Measurements from ENCODE around the gene GOLGA3. TPM values are rescaled to one million over a fixed set of nuclear protein-coding genes. Genes with fewer than 3 reads are reported as not detected.
"Not testable (repeated sequence)": the region's sequence is repeated elsewhere in the genome, so short reads cannot be mapped to it uniquely, and the experiment has no call there.

GOLGA3 gene
- total RNA-seq, 2 experiments from 2014 or later: 52.2 to 55.6 TPM

DNA sequence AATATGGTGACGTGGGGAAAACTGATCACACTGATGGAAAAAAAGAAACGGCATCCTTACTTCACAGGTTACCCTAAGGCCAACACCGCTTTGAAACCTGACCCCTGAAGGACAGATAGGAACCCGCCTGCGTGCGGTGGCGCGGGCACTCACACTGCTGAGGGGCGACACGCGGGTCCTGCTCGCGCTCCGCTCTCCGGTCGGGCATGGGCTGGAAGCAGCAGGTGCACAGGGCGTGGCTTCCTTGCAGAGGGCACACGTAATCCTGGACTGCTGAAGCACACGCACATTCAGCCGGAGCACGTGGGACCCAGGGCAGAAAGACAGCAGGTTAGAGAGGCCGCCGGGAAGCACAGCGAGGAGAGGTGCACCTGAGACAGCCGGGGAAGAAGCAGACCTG lies 22.8 kb upstream of the GOLGA3 start:
- DNase-seq (no peak), ATAC-seq (no peak)
- Mint-ChIP-seq H3K9me3 (no peaks in the 10 kb centered on the region), H3K36me3 (ENCODE audit: low read depth) (peaks cover 41% of the 10 kb centered on the region), H3K4me1 (ENCODE audit: low read depth) (peaks cover 22% of the 10 kb centered on the region), H3K4me3 (no peak overlapping the region), H3K27ac (no peak overlapping the region), H3K27me3 (no peaks in the 10 kb centered on the region)
- ChIA-PET POLR2A (no interaction called here), CTCF (interaction anchor here (1.3 kb wide), 1 partner anchor 83 kb away, joined by 3 read pairs; no protein-coding TSS in a partner anchor)
- intact Hi-C loops (cut with micrococcal nuclease): no loop called here
- no peak for TF ChIP-seq CTCF (IDR thresholded peaks at IDR 0.05)

- Mint-ChIP-seq H3K36me3 (ENCODE audit: low read depth) (peaks cover 39% of the 10 kb centered on the region), H3K9me3 (no peaks in the 10 kb centered on the region), H3K27ac (no peak overlapping the region), H3K4me3 (no peak overlapping the region), H3K27me3 (no peaks in the 10 kb centered on the region), H3K4me1 (ENCODE audit: low read depth) (peaks cover 20% of the 10 kb centered on the region)
- DNase-seq (no peak), ATAC-seq (no peak)
- ChIA-PET CTCF (no interaction called here), POLR2A (no interaction called here)
- intact Hi-C loops (cut with micrococcal nuclease): no loop called here
- no peak for TF ChIP-seq CTCF (IDR thresholded peaks at IDR 0.05)
Measured at GRCh38 chr12:132850291-132850690, 21.6 kb upstream of the GOLGA3 start.

DNA sequence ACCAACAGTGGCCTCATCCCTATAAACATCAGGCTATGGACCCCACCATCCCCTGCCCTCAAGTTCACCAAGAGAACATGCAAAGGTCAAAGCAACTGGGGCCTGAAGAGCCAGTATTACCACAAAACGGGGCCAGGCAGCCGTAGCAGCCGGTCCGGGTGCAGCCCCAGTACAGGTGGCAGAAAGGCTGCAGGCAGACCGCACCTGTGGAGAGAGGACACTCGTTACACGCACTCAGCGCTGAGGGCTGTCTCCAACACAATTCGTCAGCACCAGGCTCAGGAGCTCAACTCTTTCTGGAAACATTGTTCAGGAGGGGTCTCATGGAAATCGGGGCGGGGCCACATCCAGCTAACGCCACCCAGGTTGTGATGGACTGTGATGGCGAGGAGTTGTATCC lies 19.9 kb upstream of the GOLGA3 start:
- intact Hi-C loops (cut with micrococcal nuclease): no loop called here
- no peak overlapping the region for H3K4me3 Mint-ChIP-seq
- no peak for ATAC-seq
- H3K4me1 Mint-ChIP-seq (ENCODE audit: low read depth): peaks cover 20% of the 10 kb centered on the region
- TF ChIP-seq CTCF (IDR thresholded peaks at IDR 0.05): no peak
- H3K27me3 Mint-ChIP-seq: no peaks in the 10 kb centered on the region
- ChIA-PET CTCF (interaction anchor here (0.8 to 1.1 kb wide), 2 partner anchors 41 to 80 kb away, joined by 3 read pairs; no protein-coding TSS in a partner anchor), POLR2A (interaction anchor here (1.0 to 2.3 kb wide), 6 partner anchors 10 to 24 kb away, joined by 3 to 8 read pairs (median 4); no protein-coding TSS in a partner anchor)
- DNase-seq: no peak
- peaks cover 41% of the 10 kb centered on the region for H3K36me3 Mint-ChIP-seq (ENCODE audit: low read depth)
- no peaks in the 10 kb centered on the region for H3K9me3 Mint-ChIP-seq
- no peak overlapping the region for H3K27ac Mint-ChIP-seq

DNA sequence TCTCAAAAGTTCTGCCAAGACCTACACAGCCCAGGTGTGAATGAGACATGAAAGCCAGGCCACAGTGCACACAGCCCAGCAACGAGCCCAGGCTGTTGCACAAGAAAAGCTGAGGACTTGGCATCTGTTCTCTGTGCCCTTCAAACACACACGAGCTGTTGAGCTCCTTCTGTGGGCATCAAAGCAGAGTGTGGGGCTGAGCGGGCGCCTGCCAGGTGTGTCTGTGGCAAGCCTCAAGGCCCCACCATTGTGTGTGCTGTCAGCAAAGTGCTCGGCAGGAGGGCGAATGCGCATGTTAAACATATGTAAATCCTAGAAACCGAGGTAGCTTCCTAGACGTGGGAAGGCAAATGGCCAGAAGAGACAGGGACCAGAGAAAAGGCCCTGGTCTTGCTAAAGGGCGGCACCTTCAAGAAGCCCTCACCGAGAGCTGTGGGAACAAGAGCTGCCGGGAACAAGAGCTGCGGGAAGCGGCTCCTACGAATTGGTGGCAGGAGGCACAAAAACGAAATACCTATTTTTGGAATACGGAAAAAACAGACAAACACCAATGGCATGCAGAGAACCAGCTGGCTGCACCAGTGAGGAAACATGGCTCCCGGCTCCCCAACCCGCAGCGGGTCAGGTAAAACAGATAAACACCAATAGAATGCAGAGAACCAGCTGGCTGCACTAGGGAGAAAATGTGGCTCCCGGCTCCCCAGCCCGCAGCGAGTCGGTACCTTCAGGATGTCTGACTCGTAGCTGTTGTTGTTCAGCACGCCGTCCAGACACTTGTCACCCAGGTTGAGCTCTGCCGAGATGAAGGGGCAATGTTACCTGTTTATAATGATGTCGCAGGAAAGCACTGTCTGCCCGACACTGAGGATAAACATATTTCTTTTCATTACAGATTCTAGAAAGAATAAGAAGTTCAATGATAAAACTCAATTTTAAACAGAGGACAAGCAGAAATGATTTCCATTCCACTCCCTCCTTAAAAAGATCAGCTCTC lies 19.0 kb upstream of the GOLGA3 start:
- Mint-ChIP-seq H3K4me3 (no peak overlapping the region), H3K9me3 (no peaks in the 10 kb centered on the region), H3K4me1 (ENCODE audit: low read depth) (peaks cover 20% of the 10 kb centered on the region), H3K27ac (peak overlapping the region; percentile 57), H3K27me3 (no peaks in the 10 kb centered on the region), H3K36me3 (ENCODE audit: low read depth) (peaks cover 42% of the 10 kb centered on the region)
- peak; percentile 39 for ATAC-seq
- intact Hi-C loops (cut with micrococcal nuclease): no loop called here
- ChIA-PET CTCF (interaction anchor here (0.6 to 2.0 kb wide), 5 partner anchors 25 to 79 kb away, joined by 3 to 6 read pairs (median 3); no protein-coding TSS in a partner anchor), POLR2A (interaction anchor here (0.9 to 2.3 kb wide), 8 partner anchors 9 to 87 kb away, joined by 3 to 8 read pairs (median 4); no protein-coding TSS in a partner anchor)
- no peak for TF ChIP-seq CTCF (IDR thresholded peaks at IDR 0.05)
- DNase-seq: no peak

GRCh38 chr12:132844681-132845080 lies 16.0 kb upstream of the GOLGA3 start:
- CTCF ChIA-PET: interaction anchor here (1.5 kb wide), 1 partner anchor 60 kb away, joined by 4 read pairs; no protein-coding TSS in a partner anchor
- H3K27ac Mint-ChIP-seq; intact Hi-C loops (cut with micrococcal nuclease); H3K4me3 Mint-ChIP-seq; H3K9me3 Mint-ChIP-seq; ATAC-seq; H3K27me3 Mint-ChIP-seq; DNase-seq: not testable (repeated sequence)
- Mint-ChIP-seq H3K4me1 (ENCODE audit: low read depth) (peaks cover 20% of the 10 kb centered on the region), H3K36me3 (ENCODE audit: low read depth) (peaks cover 41% of the 10 kb centered on the region)
- POLR2A ChIA-PET: interaction anchor here (1.2 kb wide), 1 partner anchor 50 kb away, joined by 3 read pairs; no protein-coding TSS in a partner anchor

Data from activated CD8-positive, alpha-beta T cell treated with anti-CD3 and anti-CD28 coated beads for 36 hours (primary cell).